Measurements from ENCODE around the gene MIOS. TPM values are rescaled to one million over a fixed set of nuclear protein-coding genes. Genes with fewer than 3 reads are reported as not detected.

The MIOS gene
- total and polyA plus RNA-seq, 2 of the 8 experiments (the other 6 are each of a cell fraction or from before 2014, with no cell fraction given), result 15.5 to 50.7 TPM

DNA sequence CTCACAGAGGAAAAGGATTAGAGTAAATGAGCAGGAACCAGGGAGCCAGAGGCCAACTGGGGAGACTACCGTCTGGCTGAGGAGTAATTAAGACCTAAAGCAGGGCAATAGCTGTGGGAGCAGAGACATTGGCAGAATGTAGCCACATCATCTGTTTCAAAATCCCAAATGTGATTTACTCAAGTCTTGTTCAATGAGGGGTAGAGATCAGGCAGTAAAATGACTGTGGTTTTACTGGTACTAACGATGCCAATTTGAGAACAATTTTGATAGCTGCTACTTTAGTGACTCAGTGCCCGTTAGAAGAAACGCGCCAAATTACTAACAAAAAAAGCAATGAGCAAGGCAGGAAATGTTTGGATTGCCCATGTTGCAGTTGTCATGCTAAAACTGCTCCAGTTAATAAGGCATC is 12.7 kb upstream of the MIOS start (continued):
- TF ChIP-seq SP1 (IDR thresholded peaks at IDR 0.05; ENCODE audit: low read depth, low read length), result no peak

Measured in H1 (cell line).